Fibroblast of lung (primary cell): ENCODE measurements around the gene MXI1. TPM values are rescaled to one million over a fixed set of nuclear protein-coding genes. Genes with fewer than 3 reads are reported as not detected.
A peak's percentile ranks its signal among the peaks of the same experiment; 100 is the strongest.

Experiments
- DNase-seq, 2 donors: peaks; one replicate each; pipeline versions ENCODE4 v3.0.0 to v3.0.0-alpha.2; 2010; ENCODE audit warnings: low read depth in 2 of 2
- H2AFZ ChIP-seq: 2 replicates; pipeline ENCODE4 v1.5.1; 2012; ENCODE audit warnings: low read length, control low read depth, inconsistent platforms
- H3K27ac ChIP-seq: 2 replicates; pipeline ENCODE4 v1.5.1; 2011; ENCODE audit warnings: low read length, control low read depth; ENCODE audit not compliant: insufficient read depth
- H3K27me3 ChIP-seq: 2 replicates; pipeline ENCODE4 v1.5.1; 2011; ENCODE audit warnings: mild to moderate bottlenecking, low read length; ENCODE audit not compliant: control insufficient read depth, insufficient read depth
- H3K36me3 ChIP-seq: 2 replicates; pipeline ENCODE4 v1.5.1; 2011; ENCODE audit warnings: low read length; ENCODE audit not compliant: control insufficient read depth, insufficient read depth
- H3K4me1 ChIP-seq: 2 replicates; pipeline ENCODE4 v1.5.1; 2011; ENCODE audit warnings: low read length; ENCODE audit not compliant: control insufficient read depth, insufficient read depth; ENCODE audit errors: extremely low read depth
- H3K4me2 ChIP-seq: 2 replicates; pipeline ENCODE4 v1.5.1; 2011; ENCODE audit warnings: low read length, control low read depth; ENCODE audit not compliant: insufficient read depth; ENCODE audit errors: extremely low read depth
- H3K4me3 ChIP-seq, 4 experiments: fragments of 200-600 bp in 1 of 4; sonication (generic) in 1 of 4; replicated peaks in 1 of 4; 2 replicates each; pipeline ENCODE4 v1.5.1; 2011 to 2016; ENCODE audit warnings: low read length in 4 of 4, low read depth in 3 of 4, mild to moderate bottlenecking in 3 of 4, control low read depth in 2 of 4, inconsistent platforms in 1 of 4, mixed read lengths in 1 of 4; ENCODE audit not compliant: insufficient read depth in 1 of 4; ENCODE audit errors: control extremely low read depth in 1 of 4
- H3K79me2 ChIP-seq: 2 replicates; pipeline ENCODE4 v1.5.1; 2012; ENCODE audit warnings: mild to moderate bottlenecking, low read length, inconsistent platforms; ENCODE audit not compliant: control insufficient read depth, insufficient read depth
- H3K9ac ChIP-seq: 2 replicates; pipeline ENCODE4 v1.5.1; 2011; ENCODE audit warnings: mild to moderate bottlenecking, low read length, control low read depth; ENCODE audit not compliant: insufficient read depth
- H3K9me3 ChIP-seq: 2 replicates; pipeline ENCODE4 v1.5.1; 2012; ENCODE audit warnings: low read depth, low read length; ENCODE audit not compliant: control insufficient read depth, insufficient read depth
- H4K20me1 ChIP-seq: 2 replicates; pipeline ENCODE4 v1.5.1; 2011; ENCODE audit warnings: low read length; ENCODE audit not compliant: control insufficient read depth, insufficient read depth; ENCODE audit errors: extremely low read depth
- CTCF ChIP-seq, 2 donors: IDR thresholded peaks in 1 of 2; conservative IDR thresholded peaks in 1 of 2; 1 replicate in 1 of 2; 2 replicates in 1 of 2; pipeline ENCODE4 v1.5.1; 2011 to 2012; ENCODE audit warnings: low read length in 2 of 2, control low read depth in 1 of 2, inconsistent platforms in 1 of 2, low read depth in 1 of 2, mild to moderate bottlenecking in 1 of 2
- EZH2 ChIP-seq: IDR thresholded peaks from 2 replicates; pipeline ENCODE4 v1.5.1; 2012; ENCODE audit warnings: low read length, control low read depth, mild to moderate bottlenecking; ENCODE audit errors: missing control alignments
- polyA plus RNA-seq, 2 donors: library from polyadenylated mRNA; depleted of rRNA in 1 of 2; stranded (reverse) in 1 of 2; unstranded in 1 of 2; fragments of >200 nt; gene quantifications; 2 replicates each; pipeline ENCODE4 v1.2.1, GENCODE V29; 2011 to 2012; ENCODE audit warnings: missing spikeins in 1 of 2
- total RNA-seq: library from RNA; depleted of rRNA; stranded (reverse); fragments of >200 nt; gene quantifications from 2 replicates; pipeline ENCODE4 v1.2.1, GENCODE V29; 2014

Gene MXI1
- total and polyA plus RNA-seq, 2 donors (not counting 1 experiment from before 2014, with no cell fraction given), result 18.7 to 40.1 TPM

- Histone ChIP-seq H3K4me1 (peaks cover 8% of the 10 kb centered on the region), H3K27ac (peak overlapping the region; percentile 58), H3K36me3 (no peaks in the 10 kb centered on the region), H2AFZ (peak overlapping the region; percentile 61), H3K4me2 (peak overlapping the region; percentile 63), H3K4me3 (peak overlapping the region; percentile 40 to 61 (median 48)), H4K20me1 (no peaks in the 10 kb centered on the region), H3K79me2 (no peaks in the 10 kb centered on the region), H3K27me3 (no peaks in the 10 kb centered on the region), H3K9ac (no peak overlapping the region), H3K9me3 (no peaks in the 10 kb centered on the region)
- TF ChIP-seq EZH2 (no peak), CTCF (conservative IDR thresholded peaks at IDR 0.05 in 1 of 2, IDR thresholded peaks at IDR 0.05 in 1 of 2; ENCODE audit: low read depth in 1 of 2, low read length in 2 of 2) (no peak)
- DNase-seq, result no peak
Observed at GRCh38 chr10:110221044-110221720, 13.8 kb downstream of the MXI1 start.

- no peaks in the 10 kb centered on the region for H3K27me3 ChIP-seq
Observed at GRCh38 chr10:110221721-110222261, 14.4 kb downstream of the MXI1 start.

More at GRCh38 chr10:110221721-110222261, 14.4 kb downstream of the MXI1 start:
- no peaks in the 10 kb centered on the region for H3K36me3 ChIP-seq
- H3K79me2 ChIP-seq, result no peaks in the 10 kb centered on the region
- DNase-seq, result peak; percentile 95 to 98
- H3K4me1 ChIP-seq, result peaks cover 8% of the 10 kb centered on the region
- peak overlapping the region; percentile 58 for H3K27ac ChIP-seq
- peak overlapping the region; percentile 72 for H3K4me2 ChIP-seq
- peak overlapping the region; percentile 40 to 61 (median 48) for H3K4me3 ChIP-seq
- TF ChIP-seq CTCF (conservative IDR thresholded peaks at IDR 0.05 in 1 of 2, IDR thresholded peaks at IDR 0.05 in 1 of 2; ENCODE audit: low read depth in 1 of 2, low read length in 2 of 2) (peak; percentile 32 to 39), EZH2 (no peak)
- H2AFZ ChIP-seq, result peak overlapping the region; percentile 61
- H3K9me3 ChIP-seq, result no peaks in the 10 kb centered on the region
- H4K20me1 ChIP-seq, result no peaks in the 10 kb centered on the region
- peak overlapping the region; percentile 43 for H3K9ac ChIP-seq
